Peyer's patch (tissue), 4 donors: ENCODE results near the gene EGFLAM.

Source experiments
- CTCF ChIP-seq, 6 experiments: fragments of 450-650 bp in 4 of 6; fragments of 200-600 bp in 2 of 6; sonication (generic) in 1 of 6; IDR thresholded peaks; one replicate each; pipeline ENCODE4 v1.5.1; 2017 to 2019; ENCODE audit warnings: antibody characterized with exemption in 6 of 6, mild to moderate bottlenecking in 3 of 6, moderate library complexity in 1 of 6
- POLR2A ChIP-seq, 2 donors: fragments of 450-650 bp; IDR thresholded peaks; one replicate each; pipeline ENCODE4 v1.5.1; 2017; ENCODE audit warnings: antibody characterized with exemption in 2 of 2, mild to moderate bottlenecking in 2 of 2, moderate library complexity in 2 of 2

GRCh38 chr5:38273626-38274025 is 15.3 kb downstream of the EGFLAM start:
- TF ChIP-seq POLR2A (IDR thresholded peaks at IDR 0.05) (no peak), CTCF (IDR thresholded peaks at IDR 0.05) (no peak)
